GM12864 (cell line): ENCODE data around the gene RDH14.

Experiments
- DNase-seq: peaks from one replicate; pipeline ENCODE4 v3.0.0-alpha.2; 2011; ENCODE audit warnings: low read depth
- H3K4me3 ChIP-seq: 2 replicates; pipeline ENCODE4 v1.5.1; 2011; ENCODE audit warnings: mild to moderate bottlenecking, low read depth, low read length, control low read depth
- CTCF ChIP-seq: IDR thresholded peaks from 2 replicates; pipeline ENCODE4 v1.5.1; 2011; ENCODE audit warnings: low read depth, mild to moderate bottlenecking, moderate library complexity, low read length, control low read depth, inconsistent platforms; ENCODE audit errors: missing control alignments

The RDH14 gene

GRCh38 chr2:18589354-18589753 is 28.9 kb upstream of the RDH14 start, which contains the start of gene NT5C1B:
Gene NT5C1B (minus strand): TSS chr2:18589569. CDS start chr2:18589468, 101 bp downstream.
- H3K4me3 ChIP-seq = no peak within 1 kb of the TSS
- DNase-seq = no peak
- TF ChIP-seq CTCF = no peak

GRCh38 chr2:18588802-18589201 is 28.3 kb upstream of the RDH14 start:
- no peak for TF ChIP-seq CTCF
- no peak for DNase-seq
- H3K4me3 ChIP-seq = no peak overlapping the region

- H3K4me3 ChIP-seq = no peak overlapping the region
- DNase-seq = no peak
- no peak for TF ChIP-seq CTCF
Observed at GRCh38 chr2:18588049-18588448, 27.6 kb upstream of the RDH14 start.

- no peak overlapping the region for H3K4me3 ChIP-seq
- no peak for TF ChIP-seq CTCF
- DNase-seq = no peak
Observed at GRCh38 chr2:18585526-18585925, 25.1 kb upstream of the RDH14 start.

DNA sequence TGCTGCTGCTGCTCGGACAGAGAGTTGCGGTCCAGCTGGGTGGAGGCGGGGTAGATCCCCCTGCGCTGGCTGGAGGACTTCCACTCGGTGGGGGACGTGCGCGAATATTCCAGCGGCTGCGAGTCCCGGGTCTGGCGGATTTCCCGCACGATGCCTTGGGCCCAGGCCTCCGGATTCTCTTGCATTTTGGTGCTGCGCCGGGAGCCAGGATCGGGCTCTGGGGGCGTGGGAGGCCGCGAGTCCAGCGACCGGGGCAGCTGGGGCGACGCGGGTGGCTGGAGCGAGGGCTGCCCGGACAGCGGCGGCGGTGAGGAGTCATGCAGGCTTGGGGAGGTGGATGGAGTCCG is 24.1 kb upstream of the RDH14 start:
- H3K4me3 ChIP-seq = no peak overlapping the region
- TF ChIP-seq CTCF = no peak
- DNase-seq = no peak

GRCh38 chr2:18583905-18584607 is 23.6 kb upstream of the RDH14 start:
- H3K4me3 ChIP-seq = no peak overlapping the region
- no peak for TF ChIP-seq CTCF
- DNase-seq = no peak

- no peak overlapping the region for H3K4me3 ChIP-seq
- no peak for DNase-seq
- TF ChIP-seq CTCF = no peak
Observed at GRCh38 chr2:18580606-18581005, 20.2 kb upstream of the RDH14 start.
